ENCODE measurements around the gene TBC1D25.

Gene TBC1D25

DNA sequence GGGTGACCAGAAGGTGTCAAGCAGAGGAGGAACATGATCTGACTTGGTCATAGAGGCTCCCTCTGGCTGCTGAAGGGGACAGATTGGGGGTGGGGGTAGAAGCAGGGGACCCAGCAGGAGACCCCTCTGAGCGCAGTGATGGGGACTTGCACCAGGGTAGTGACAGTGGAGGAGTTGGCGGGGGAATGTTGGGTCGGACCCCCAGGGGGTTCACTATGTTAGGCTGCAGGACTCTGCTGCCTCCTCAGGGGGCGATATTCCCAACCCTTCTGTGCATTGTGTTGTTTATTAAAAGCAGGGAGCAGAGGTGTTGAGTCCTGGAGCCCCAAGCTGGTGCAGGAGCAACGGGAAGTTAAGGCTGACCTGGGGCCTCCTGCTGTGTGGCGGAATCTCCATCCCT is 66.6 kb downstream of the TBC1D25 start:
- DNase-seq, result no peak

DNA sequence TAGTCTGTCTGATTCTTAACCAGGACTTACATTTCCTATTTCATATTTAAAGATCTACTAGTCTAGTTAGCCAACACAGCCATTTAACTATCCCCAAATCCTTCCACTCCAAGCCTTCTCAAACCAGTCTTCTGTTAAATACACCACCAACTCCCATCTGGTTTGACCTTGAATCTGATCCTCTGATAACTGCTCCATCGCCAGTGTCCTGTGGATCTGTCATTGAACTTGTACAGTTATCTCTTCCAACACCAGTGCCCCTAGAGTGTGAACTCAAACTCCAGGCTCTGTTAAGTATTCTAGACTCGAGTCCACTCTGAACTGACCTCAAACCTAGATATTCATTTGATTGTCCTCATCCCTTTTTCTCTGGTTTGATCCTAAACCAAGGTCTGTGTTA is 72.2 kb downstream of the TBC1D25 start:
- DNase-seq, result no peak

Data from SW 1271 (cell line).